Measurements from ENCODE around the gene AKR1C4.
"Not testable (repeated sequence)": the region's sequence is repeated elsewhere in the genome, so short reads cannot be mapped to it uniquely, and the experiment has no call there.

The AKR1C4 gene

DNA sequence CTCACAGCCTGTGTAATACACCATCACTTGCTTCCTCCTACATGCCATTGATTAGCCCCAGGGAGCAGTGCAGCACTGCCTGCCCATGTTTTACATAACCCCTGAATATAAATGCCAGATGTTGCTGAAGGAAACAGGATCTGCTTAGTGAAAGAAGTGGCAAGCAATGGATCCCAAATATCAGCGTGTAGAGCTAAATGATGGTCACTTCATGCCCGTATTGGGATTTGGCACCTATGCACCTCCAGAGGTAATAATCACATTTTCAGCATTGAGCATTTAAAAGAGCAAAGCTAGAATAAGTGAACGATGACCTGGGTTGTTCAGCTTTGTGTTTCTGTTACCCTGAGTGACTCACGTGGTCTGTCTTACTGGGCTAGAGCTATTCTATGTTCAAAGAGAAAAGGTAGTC is at the start of gene AKR1C4:
AKR1C4 (plus strand) TSS at position 136 of the 412 bp plus-strand sequence; CDS start at position 167, 31 bp downstream.
- DNase-seq, result no peak

DNA sequence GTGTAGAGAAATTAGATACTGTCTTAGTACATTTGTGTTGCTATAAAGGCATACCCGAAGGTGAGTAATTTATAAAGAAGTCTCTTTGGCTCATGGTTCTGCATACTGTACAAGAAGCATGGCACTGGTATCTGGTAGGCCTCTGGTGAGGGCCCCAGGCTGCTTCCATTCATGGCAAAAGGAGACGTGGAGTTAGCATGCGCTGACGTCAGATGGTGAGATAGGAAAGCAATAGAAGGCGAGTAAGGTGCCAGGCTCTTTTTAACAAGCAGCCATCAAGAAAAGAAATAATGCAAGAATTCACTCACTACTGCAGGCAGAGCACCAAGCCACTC is 49.8 kb upstream of the AKR1C4 start:
- DNase-seq, result no peak

- no peak for DNase-seq
Observed at GRCh38 chr10:5147255-5147980, 49.2 kb upstream of the AKR1C4 start.

DNA sequence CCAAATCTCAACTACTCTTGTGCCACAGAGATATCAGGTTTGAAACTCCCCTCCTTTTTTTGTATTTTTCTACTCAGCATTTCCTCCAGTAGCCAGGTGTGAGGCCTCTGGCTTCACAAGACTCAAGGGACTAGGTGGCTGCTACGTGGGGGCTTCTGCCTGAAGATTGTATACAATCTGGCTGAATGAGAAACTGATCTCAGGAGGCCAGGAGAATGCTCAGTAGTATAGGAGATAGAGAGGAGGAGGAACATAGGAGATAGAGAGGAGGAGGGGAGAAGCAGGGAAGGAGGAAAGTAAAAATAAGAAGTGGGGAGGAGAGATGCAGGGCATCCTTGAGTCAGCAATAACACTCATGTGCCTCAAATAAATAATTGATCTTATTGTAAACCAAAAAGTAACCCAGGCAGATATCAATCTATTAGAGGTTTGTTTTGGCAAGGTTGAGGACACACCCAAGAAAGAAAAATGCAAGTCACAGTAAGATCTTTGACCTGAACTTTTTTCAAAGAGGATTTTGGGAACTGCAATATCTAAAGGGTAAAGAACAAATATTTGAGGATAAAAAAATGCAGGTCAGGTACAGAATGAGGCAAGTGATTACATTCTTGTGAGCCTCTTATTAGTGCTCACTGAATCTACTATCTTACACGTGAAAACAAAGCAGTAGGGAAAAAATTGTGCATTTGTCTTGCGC is 48.5 kb upstream of the AKR1C4 start:
- no peak for DNase-seq

GRCh38 chr10:5148678-5149032 is 48.0 kb upstream of the AKR1C4 start:
- DNase-seq, result no peak

- no peak for DNase-seq
Observed at GRCh38 chr10:5151076-5151475, 45.6 kb upstream of the AKR1C4 start.

DNA sequence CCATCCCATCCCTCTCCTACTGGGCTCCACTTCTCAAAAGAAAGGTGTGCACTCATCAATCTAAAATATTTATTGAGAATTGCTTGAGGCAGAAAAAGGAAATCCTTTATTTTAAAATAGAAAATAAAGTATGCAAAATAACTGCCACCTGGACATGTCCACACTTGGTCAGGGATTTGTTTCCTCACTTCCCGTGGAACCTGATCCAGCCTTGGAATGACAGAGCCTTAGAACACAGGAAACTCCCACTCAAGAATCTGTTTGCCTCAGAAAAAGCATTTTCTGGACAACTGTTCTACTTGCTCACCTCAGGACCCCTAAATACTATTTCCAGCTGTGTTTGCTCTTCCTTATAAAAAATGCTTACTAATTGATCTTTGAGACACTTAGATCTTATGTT is 40.7 kb upstream of the AKR1C4 start:
- DNase-seq, result no peak

GRCh38 chr10:5157501-5157900 is 39.1 kb upstream of the AKR1C4 start:
- no peak for DNase-seq

GRCh38 chr10:5159126-5159525 is 37.5 kb upstream of the AKR1C4 start:
- DNase-seq, result no peak

DNA sequence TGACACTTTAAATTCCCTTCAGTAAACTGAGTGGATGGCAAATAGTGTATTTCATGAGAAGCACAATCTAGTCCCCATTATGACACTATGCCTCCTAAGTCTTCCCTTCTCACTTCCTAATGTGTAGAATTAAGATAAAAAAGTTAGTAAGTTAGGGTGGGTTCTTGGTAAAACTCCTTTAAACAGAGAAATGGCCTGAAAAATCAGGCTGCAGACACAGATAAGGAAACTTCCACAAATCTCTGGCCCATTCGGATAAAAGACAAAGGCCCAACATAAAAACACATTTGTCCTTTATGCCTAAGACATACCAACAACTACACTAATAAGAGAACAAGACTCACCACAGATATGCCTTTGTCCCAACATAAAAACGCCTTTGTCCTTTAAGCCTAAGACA is 33.1 kb upstream of the AKR1C4 start:
- DNase-seq, result no peak

DNA sequence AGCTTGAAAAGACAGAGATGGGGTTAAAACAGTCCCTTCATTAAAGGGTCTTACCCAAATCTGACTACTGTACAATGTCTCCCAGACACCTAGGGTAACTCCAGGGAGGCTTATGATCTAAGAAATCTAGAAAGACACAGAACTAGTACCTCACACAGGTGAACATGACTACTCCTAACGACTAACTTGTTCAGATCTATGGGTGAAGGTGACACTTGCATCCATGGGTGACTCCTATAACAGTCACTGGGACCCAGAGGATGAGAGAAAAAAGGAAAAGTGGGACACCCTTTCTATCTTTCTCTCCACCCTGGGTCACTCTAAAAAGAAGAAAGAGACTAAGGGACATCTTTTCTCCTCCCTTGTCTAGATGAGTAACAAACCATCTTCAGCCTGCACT is 30.9 kb upstream of the AKR1C4 start:
- no peak for DNase-seq

GRCh38 chr10:5168897-5169420 is 27.7 kb upstream of the AKR1C4 start:
- no peak for DNase-seq

GRCh38 chr10:5175581-5175980 is 21.1 kb upstream of the AKR1C4 start:
- not testable (repeated sequence) for DNase-seq

- DNase-seq, result not testable (repeated sequence)
Observed at GRCh38 chr10:5180503-5180902, 16.1 kb upstream of the AKR1C4 start.

DNA sequence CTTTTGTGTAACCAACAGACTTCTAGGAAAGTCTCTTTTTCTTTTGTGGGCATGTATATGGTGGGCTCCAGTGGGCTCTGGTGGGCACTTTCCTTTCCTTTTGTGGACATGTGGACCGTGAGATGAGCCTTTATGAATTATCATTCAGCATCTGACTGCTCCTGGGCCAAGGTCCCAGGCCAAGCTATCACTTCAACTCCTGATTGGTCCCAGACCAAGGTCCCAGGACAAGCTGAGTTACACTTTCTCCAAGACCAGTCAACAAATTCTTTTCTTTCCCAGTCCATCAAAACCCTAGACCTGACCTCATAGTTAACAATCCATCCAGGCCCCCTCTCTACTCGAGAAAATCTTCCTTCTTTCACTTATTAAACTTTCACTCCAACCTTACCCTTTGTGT is 12.7 kb upstream of the AKR1C4 start:
- DNase-seq, result no peak

DNA sequence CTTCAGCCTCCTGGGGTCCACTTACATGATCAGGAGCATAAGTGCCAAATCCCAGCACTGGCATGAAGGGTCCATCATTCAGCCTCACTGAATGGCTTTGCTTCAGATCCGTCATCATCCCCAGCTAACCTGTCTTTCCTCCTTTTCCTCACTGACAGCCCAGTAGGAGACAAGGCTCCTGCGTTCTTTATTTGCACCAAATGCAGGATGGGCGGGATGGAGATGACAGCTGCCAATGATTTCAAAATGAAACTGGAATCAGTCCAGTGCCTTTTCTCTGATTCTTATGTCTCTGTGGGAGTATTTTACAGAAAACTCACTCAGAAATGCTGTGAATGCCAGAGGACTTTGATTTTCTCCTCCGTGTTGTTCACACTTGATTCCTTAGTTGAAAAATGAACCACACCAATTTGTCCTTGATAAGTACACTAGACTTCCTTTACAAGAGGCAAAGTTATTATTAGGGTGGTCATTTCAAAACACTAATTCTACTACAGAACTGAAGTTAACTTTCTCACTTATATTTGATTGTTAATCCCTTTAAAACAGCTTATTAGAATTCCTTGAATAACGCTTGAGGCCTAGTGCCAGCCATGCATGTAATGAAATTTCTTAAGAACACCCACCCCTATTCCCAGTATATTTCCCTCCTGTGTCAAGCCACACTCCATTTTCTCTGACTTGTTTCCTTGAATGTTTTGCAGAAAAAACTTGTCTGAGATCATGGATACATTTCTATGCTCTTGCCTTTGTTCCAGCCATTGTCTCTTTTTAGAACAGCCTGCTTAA is 11.5 kb upstream of the AKR1C4 start, which contains the start of gene AKR1C8:
AKR1C8 (minus strand) TSS at position 164 of the 789 bp plus-strand sequence; CDS start at position 118, 46 bp downstream.
- no peak for DNase-seq

DNA sequence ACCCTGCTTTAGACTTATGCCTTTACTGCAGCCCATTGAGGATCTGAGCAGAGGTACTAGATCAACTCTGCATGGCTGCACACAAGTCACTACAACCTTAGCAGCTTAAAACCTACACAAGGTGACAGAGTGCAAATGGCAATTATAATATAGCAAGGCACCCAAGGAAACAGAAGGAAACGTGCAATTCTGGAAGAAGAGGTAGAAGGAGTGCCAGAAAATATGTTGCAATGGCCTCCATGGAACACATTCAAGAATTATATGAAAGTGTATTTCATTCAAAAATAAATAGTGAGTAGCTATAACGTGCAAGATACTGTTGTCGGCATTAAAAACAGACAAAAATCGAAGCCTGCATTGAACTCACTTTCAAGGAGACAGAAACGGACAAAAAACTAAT is 8.8 kb upstream of the AKR1C4 start:
- DNase-seq, result no peak

DNA sequence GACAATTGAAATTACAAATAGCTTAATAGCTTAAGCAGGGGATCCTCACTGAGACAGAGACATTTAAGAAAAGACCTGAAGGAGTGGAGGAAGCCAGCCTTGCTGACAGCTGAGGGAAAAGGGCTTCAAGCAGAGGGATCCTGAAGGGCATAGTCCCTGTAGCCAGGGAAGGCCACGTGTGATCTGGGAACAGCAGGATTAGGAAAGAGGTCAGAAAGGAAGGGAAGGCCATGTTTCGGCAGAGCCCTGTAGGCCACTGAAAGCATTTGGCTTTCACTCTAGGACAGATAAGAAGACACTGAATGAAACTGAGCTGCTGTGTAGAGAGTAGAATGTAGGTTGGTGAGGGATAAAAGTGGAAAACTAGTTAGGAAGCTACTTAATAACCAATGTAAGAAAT is 8.3 kb upstream of the AKR1C4 start:
- DNase-seq, result no peak

DNA sequence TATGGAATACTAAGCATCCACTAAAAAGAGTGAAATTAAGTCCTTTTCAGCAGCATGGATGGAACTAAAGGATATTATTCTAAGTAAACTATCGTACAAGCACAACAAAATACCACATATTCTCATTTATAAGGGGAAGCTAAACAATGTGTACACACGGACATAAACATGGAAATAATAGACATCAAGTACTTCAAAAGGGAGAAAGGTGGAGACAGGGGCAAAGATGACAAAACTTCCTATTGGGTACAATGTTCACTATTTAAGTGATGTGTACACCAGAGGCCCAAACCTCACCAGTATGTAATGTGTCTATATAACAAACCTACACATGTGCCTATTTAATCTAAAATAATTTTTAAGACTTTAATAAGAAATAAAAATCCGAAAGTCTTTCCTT is 2.2 kb upstream of the AKR1C4 start:
- no peak for DNase-seq

GRCh38 chr10:5195727-5196374 is 786 bp upstream of the AKR1C4 start:
- DNase-seq, result no peak

DNA sequence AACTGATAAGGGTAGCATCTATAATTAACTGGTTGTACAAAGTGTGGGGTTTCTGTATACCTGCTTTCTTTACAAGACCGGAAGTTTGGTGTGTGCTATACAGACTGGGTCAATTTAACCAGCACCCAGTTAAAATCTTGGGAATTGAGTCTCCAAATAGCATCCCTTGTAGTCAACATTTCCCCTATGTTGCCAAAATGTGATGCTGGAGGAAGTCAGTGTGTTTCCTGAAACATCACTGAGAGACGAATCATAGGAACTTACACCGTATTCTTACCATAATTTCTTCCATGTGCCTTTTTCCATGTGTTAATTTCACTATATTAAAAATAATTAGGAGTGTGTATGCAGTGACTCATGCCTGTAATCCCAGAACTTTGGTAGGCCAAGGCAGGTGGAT is 1.7 kb downstream of the AKR1C4 start:
- no peak for DNase-seq

DNA sequence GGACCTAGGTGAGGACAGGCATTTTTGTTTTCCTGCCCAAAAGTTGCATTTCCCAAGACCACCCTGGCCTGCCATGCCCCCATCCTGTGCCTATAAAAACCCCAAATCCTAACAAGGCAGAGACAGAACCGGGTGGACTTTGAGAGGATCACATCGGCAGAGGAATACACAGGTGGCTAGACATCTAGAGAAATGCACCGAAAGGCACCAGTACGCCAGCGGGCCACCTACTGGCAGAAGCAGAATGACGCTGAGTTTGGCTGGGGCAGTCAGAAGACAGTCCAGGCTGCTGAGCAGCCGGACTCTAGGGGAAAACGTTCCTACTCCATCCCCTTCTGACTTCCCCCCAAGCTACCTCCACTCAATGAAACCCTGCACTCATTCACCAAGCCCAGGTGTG is 2.8 kb downstream of the AKR1C4 start:
- no peak for DNase-seq

DNA sequence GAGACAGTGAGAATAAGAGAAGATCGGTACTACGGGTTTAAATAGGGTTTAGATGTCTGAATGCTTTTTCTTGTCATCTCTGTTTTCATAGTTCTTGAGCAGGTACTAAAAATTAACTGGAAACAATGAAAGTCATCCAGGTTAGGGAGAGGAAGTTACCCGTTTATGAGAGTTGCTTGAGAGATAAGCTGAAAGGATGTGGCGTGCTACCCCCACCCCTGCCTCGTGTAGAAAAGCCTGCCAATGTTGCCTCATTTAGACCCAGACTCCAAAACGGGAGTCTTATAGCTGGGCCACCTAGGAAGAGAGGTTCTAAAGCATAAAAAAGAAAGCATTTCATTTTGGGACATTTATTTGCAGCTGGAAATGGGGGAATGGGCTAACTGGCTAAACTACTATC is 10.2 kb downstream of the AKR1C4 start:
- DNase-seq, result no peak

All from NCI-H1930 (cell line).